HL-60 (cell line): Measurements from ENCODE around the gene RASSF5.

ENCODE experiments used
- CTCF ChIP-seq: IDR thresholded peaks from one replicate; pipeline ENCODE4 v1.5.1; 2011; ENCODE audit warnings: low read length, control low read depth, inconsistent platforms; ENCODE audit not compliant: insufficient read depth
- POLR2AphosphoS5 ChIP-seq: IDR thresholded peaks from 2 replicates; pipeline ENCODE4 v1.6.1; 2012; ENCODE audit warnings: low read depth
- REST ChIP-seq: IDR thresholded peaks from 2 replicates; pipeline ENCODE4 v1.6.1; 2012; ENCODE audit warnings: low read depth; ENCODE audit not compliant: insufficient replicate concordance
- SPI1 ChIP-seq: IDR thresholded peaks from 2 replicates; pipeline ENCODE4 v1.6.1; 2012; ENCODE audit warnings: low read depth, mild to moderate bottlenecking, borderline replicate concordance

DNA sequence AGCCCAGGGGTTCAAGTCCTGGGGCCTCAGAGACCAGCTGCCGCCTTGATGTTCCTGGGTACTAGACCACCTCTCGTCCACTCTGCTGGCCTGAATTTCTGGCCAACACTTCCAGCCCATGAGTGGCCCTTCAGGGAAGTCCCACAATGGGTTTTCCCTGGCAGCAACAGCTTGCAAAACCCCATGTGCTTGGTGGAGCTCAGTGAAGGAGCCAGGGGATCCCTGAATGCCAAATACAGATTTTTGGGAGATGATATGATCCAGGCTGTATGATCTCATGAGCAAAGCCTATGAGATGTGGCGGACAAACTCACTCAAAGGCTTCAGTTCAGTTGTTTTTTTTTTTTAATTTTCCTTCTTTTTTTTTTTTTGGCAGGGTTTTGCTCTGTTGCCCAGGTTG, 9.6 kb upstream of the RASSF5 start:
- TF ChIP-seq CTCF (no peak), REST (no peak), POLR2AphosphoS5 (no peak), SPI1 (no peak)
